Measurements from ENCODE around the gene CEMIP. TPM values are rescaled to one million over a fixed set of nuclear protein-coding genes. Genes with fewer than 3 reads are reported as not detected.

Gene CEMIP
- total and polyA plus RNA-seq, 2 experiments from 2014 or later: 0.27 to 2.1 TPM

DNA sequence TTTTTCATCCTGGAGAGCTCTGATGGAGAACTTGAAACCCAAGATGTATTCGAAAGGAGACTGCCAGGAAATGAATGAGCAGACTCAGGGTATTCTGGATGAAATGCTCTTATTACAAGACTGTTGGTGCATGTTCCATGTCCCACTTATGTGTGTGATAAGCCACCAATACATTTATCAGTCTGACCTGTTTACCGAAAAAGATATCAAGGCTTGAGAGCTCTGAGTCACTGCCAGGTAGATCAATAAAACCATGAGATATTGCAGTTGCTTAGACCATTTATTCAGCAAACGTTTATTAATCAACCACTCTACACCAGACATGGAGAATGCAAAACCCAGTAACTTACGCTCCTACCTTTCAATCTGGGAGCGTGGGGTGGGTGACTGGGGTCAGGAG, 17.2 kb downstream of the CEMIP start:
- H3K27ac ChIP-seq (ENCODE audit: low read depth): no peak overlapping the region
- no peaks in the 10 kb centered on the region for H3K9me2 ChIP-seq (ENCODE audit: insufficient read depth)
- H3K27me3 Mint-ChIP-seq (ENCODE audit: insufficient read depth, low read depth, poor library complexity): no peaks in the 10 kb centered on the region
- no peaks in the 10 kb centered on the region for H3K36me3 ChIP-seq (ENCODE audit: insufficient read depth)
- no peak overlapping the region for H3K27ac Mint-ChIP-seq
- no peak for DNase-seq (ENCODE audit: low spot score)
- no peaks in the 10 kb centered on the region for H4K20me1 ChIP-seq (replicated peaks; ENCODE audit: insufficient read depth)
- H2AFZ ChIP-seq: no peak overlapping the region
- no peaks in the 10 kb centered on the region for H3K27me3 ChIP-seq (ENCODE audit: insufficient read depth)
- no peaks in the 10 kb centered on the region for H3K79me2 ChIP-seq (replicated peaks; ENCODE audit: insufficient read depth)
- no peak overlapping the region for H3K4me2 ChIP-seq
- H3K36me3 Mint-ChIP-seq (ENCODE audit: low read depth): no peaks in the 10 kb centered on the region
- H3F3A ChIP-seq (replicated peaks; ENCODE audit: low read depth): no peaks in the 10 kb centered on the region
- no peaks in the 10 kb centered on the region for H3K9me3 Mint-ChIP-seq
- no peak overlapping the region for H3K4me3 ChIP-seq
- no peak for ATAC-seq
- no peaks in the 10 kb centered on the region for H3K4me1 Mint-ChIP-seq
- H3K4me1 ChIP-seq (ENCODE audit: insufficient read depth): no peaks in the 10 kb centered on the region
- no peak for TF ChIP-seq JUNB (IDR thresholded peaks at IDR 0.05; ENCODE audit: unreplicated experiment)
- TF ChIP-seq STAT1 (IDR thresholded peaks at IDR 0.05; ENCODE audit: unreplicated experiment): no peak
- TF ChIP-seq NANOG (IDR thresholded peaks at IDR 0.05; ENCODE audit: borderline replicate concordance): no peak
- no peak overlapping the region for H3K4me3 Mint-ChIP-seq

- DNase-seq (ENCODE audit: low spot score) (no peak), ATAC-seq (no peak)
- no peaks in the 10 kb centered on the region for H3K27me3 ChIP-seq (ENCODE audit: insufficient read depth)
- no peaks in the 10 kb centered on the region for H4K20me1 ChIP-seq (replicated peaks; ENCODE audit: insufficient read depth)
- no peaks in the 10 kb centered on the region for H3F3A ChIP-seq (replicated peaks; ENCODE audit: low read depth)
- H3K4me3 ChIP-seq: no peak overlapping the region
- Mint-ChIP-seq H3K4me1 (no peaks in the 10 kb centered on the region), H3K36me3 (ENCODE audit: low read depth) (no peaks in the 10 kb centered on the region), H3K27me3 (ENCODE audit: insufficient read depth, low read depth, poor library complexity) (no peaks in the 10 kb centered on the region), H3K4me3 (no peak overlapping the region), H3K27ac (no peak overlapping the region), H3K9me3 (no peaks in the 10 kb centered on the region)
- no peak overlapping the region for H3K27ac ChIP-seq (ENCODE audit: low read depth)
- no peaks in the 10 kb centered on the region for H3K4me1 ChIP-seq (ENCODE audit: insufficient read depth)
- no peaks in the 10 kb centered on the region; the same call in 1 of the 2 replicates for H3K9me2 ChIP-seq (ENCODE audit: insufficient read depth)
- H3K4me2 ChIP-seq: no peak overlapping the region
- no peaks in the 10 kb centered on the region for H3K79me2 ChIP-seq (replicated peaks; ENCODE audit: insufficient read depth)
- H2AFZ ChIP-seq: 0 out of 2 replicates have a peak overlapping the region, but pooled peaks have one; percentile 23
- no peaks in the 10 kb centered on the region for H3K36me3 ChIP-seq (ENCODE audit: insufficient read depth)
- TF ChIP-seq CTCF (conservative IDR thresholded peaks at IDR 0.05; ENCODE audit: low read depth in 2 of 2) (no peak), REST (IDR thresholded peaks at IDR 0.05; ENCODE audit: unreplicated experiment) (no peak), CREB1 (CRISPR knock-in tag; IDR thresholded peaks at IDR 0.05; ENCODE audit: low read depth) (no peak), NANOG (IDR thresholded peaks at IDR 0.05; ENCODE audit: borderline replicate concordance) (no peak), EZH2phosphoT487 (IDR thresholded peaks at IDR 0.05; ENCODE audit: unreplicated experiment) (no peak), ETS1 (IDR thresholded peaks at IDR 0.05) (no peak), ZNF331 (CRISPR knock-in tag; IDR thresholded peaks at IDR 0.05; ENCODE audit: low read depth) (no peak), EZH2 (IDR thresholded peaks at IDR 0.05; ENCODE audit: low read depth, unreplicated experiment) (no peak)
These were observed 19.7 kb downstream of the CEMIP start for GRCh38 chr15:80798911-80799310.
